Activated B cell treated with CpG ODN at 0.5 μM for 24 hours (primary cell): ENCODE data around the gene ATP8B4. TPM values are rescaled to one million over a fixed set of nuclear protein-coding genes. Genes with fewer than 3 reads are reported as not detected.

Experiments used
- ATAC-seq: fragments of 200-7000 bp; cut with Tn5 transposase; one replicate; pipeline ENCODE4 v1.10.0; 2021; ENCODE audit warnings: low read depth, mild to moderate bottlenecking, moderate library complexity
- CTCF ChIA-PET: fragments of 350-600 bp; sonication (Branson Sonifier 250); formaldehyde crosslinking; loops from one replicate; lab custom pipeline; 2021; ENCODE audit warnings: antibody characterized with exemption; lab: Charles Lee
- POLR2A ChIA-PET: fragments of 350-600 bp; sonication (Branson Sonifier 250); formaldehyde crosslinking; loops from one replicate; lab custom pipeline; 2021; ENCODE audit warnings: antibody characterized with exemption; lab: Charles Lee
- DNase-seq: peaks from one replicate; pipeline ENCODE4 v3.0.0; 2022
- H3K27ac Mint-ChIP-seq: one replicate; pipeline ENCODE4 v1.8.0; 2020; ENCODE audit warnings: mixed read lengths
- H3K27me3 Mint-ChIP-seq: one replicate; pipeline ENCODE4 v1.8.0; 2021; ENCODE audit warnings: mixed read lengths
- H3K36me3 Mint-ChIP-seq: one replicate; pipeline ENCODE4 v1.8.0; 2021; ENCODE audit warnings: low read depth, mixed read lengths
- H3K4me1 Mint-ChIP-seq: one replicate; pipeline ENCODE4 v1.8.0; 2021; ENCODE audit warnings: mixed read lengths
- H3K4me3 Mint-ChIP-seq: one replicate; pipeline ENCODE4 v1.8.0; 2020; ENCODE audit warnings: mild to moderate bottlenecking, mixed read lengths
- H3K9me3 Mint-ChIP-seq: one replicate; pipeline ENCODE4 v1.8.0; 2020; ENCODE audit warnings: mixed read lengths
- CTCF ChIP-seq: fragments of 200-600 bp; IDR thresholded peaks from one replicate; pipeline ENCODE4 v1.8.0; 2022; ENCODE audit warnings: antibody characterized with exemption, mild to moderate bottlenecking
- intact Hi-C: fragments of 100-400 bp; cut with micrococcal nuclease; formaldehyde crosslinking; loops from one replicate; pipeline ENCODE4 v1.15.1; 2024
- total RNA-seq: library from RNA; stranded (reverse); gene quantifications from 2 replicates; pipeline ENCODE4 v1.2.3, GENCODE V29; 2022

The ATP8B4 gene
- total RNA-seq, 1 donor from 2014 or later = 0.86 TPM

- H3K4me3 Mint-ChIP-seq = no peak overlapping the region
- H3K27ac Mint-ChIP-seq = no peak overlapping the region
- no peaks in the 10 kb centered on the region for H3K4me1 Mint-ChIP-seq
- H3K27me3 Mint-ChIP-seq = peaks cover 6% of the 10 kb centered on the region
- DNase-seq (no peak), ATAC-seq (no peak)
- CTCF ChIA-PET = no interaction called here
- no peaks in the 10 kb centered on the region for H3K36me3 Mint-ChIP-seq
- POLR2A ChIA-PET = no interaction called here
- intact Hi-C loops = no loop called here
- no peaks in the 10 kb centered on the region for H3K9me3 Mint-ChIP-seq
- TF ChIP-seq CTCF = no peak
Observed at GRCh38 chr15:50065279-50065678, 53.8 kb downstream of the ATP8B4 start.

GRCh38 chr15:50064673-50065072 lies 54.4 kb downstream of the ATP8B4 start:
- Mint-ChIP-seq H3K27ac (no peak overlapping the region), H3K4me1 (no peaks in the 10 kb centered on the region), H3K36me3 (no peaks in the 10 kb centered on the region), H3K4me3 (no peak overlapping the region), H3K9me3 (no peaks in the 10 kb centered on the region), H3K27me3 (peaks cover 6% of the 10 kb centered on the region)
- DNase-seq (no peak), ATAC-seq (no peak)
- CTCF ChIA-PET = no interaction called here
- POLR2A ChIA-PET = no interaction called here
- intact Hi-C loops = no loop called here
- no peak for TF ChIP-seq CTCF

- intact Hi-C loops = no loop called here
- ATAC-seq = no peak
- TF ChIP-seq CTCF = no peak
- Mint-ChIP-seq H3K4me1 (no peaks in the 10 kb centered on the region), H3K9me3 (no peaks in the 10 kb centered on the region), H3K4me3 (no peak overlapping the region), H3K27me3 (peaks cover 6% of the 10 kb centered on the region), H3K36me3 (no peaks in the 10 kb centered on the region), H3K27ac (no peak overlapping the region)
- ChIA-PET CTCF (no interaction called here), POLR2A (no interaction called here)
- DNase-seq = no peak
Observed at GRCh38 chr15:50063226-50063625, 55.8 kb downstream of the ATP8B4 start.

GRCh38 chr15:50061503-50061902 lies 57.5 kb downstream of the ATP8B4 start:
- intact Hi-C loops = no loop called here
- H3K4me3 Mint-ChIP-seq = no peak overlapping the region
- TF ChIP-seq CTCF = no peak
- no peak overlapping the region for H3K27ac Mint-ChIP-seq
- no peaks in the 10 kb centered on the region for H3K36me3 Mint-ChIP-seq
- H3K27me3 Mint-ChIP-seq = no peaks in the 10 kb centered on the region
- POLR2A ChIA-PET = no interaction called here
- CTCF ChIA-PET = no interaction called here
- no peaks in the 10 kb centered on the region for H3K9me3 Mint-ChIP-seq
- DNase-seq (no peak), ATAC-seq (no peak)
- no peaks in the 10 kb centered on the region for H3K4me1 Mint-ChIP-seq

GRCh38 chr15:50059883-50060282 lies 59.1 kb downstream of the ATP8B4 start:
- no peak for TF ChIP-seq CTCF
- POLR2A ChIA-PET = no interaction called here
- intact Hi-C loops = no loop called here
- H3K27ac Mint-ChIP-seq = no peak overlapping the region
- H3K36me3 Mint-ChIP-seq = no peaks in the 10 kb centered on the region
- CTCF ChIA-PET = no interaction called here
- no peak for ATAC-seq
- no peak overlapping the region for H3K4me3 Mint-ChIP-seq
- no peaks in the 10 kb centered on the region for H3K9me3 Mint-ChIP-seq
- DNase-seq = no peak
- no peaks in the 10 kb centered on the region for H3K27me3 Mint-ChIP-seq
- no peaks in the 10 kb centered on the region for H3K4me1 Mint-ChIP-seq
